ENCODE measurements around the gene DLG1.

DNA sequence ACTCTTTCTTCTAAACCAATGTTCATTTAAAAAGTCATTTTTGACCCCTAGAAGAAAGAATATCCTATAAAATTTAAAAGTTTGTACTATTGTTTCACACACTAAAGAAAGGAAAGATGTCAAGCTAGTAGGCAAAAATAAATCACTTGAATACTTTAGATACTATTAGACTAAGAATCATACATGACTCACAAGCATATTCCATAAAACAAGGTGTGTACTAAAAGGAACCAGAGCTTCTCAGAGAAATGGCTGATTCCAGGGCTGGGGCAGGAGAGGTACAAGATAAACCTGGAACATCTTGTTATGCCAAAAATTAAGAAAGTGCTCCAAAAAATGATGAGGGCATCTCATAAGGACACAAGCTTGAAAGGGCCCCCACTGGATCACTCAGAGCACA lies 8.7 kb downstream of the DLG1 start:
- TF ChIP-seq SUZ12 (IDR thresholded peaks at IDR 0.05; ENCODE audit: extremely low read depth, insufficient read depth, insufficient read length), result no peak
- TF ChIP-seq ZNF274 (IDR thresholded peaks at IDR 0.05; ENCODE audit: low read depth, low read length), result no peak
